Activated CD4-positive, alpha-beta T cell treated with anti-CD3 and anti-CD28 coated beads for 1 hour (primary cell): Measurements from ENCODE around the gene GALNT18.

Experiments used
- DNase-seq: peaks from one replicate; pipeline ENCODE4 v3.0.0-alpha.2; 2020

Gene GALNT18

GRCh38 chr11:11584530-11584810 lies 37.3 kb downstream of the GALNT18 start:
- no peak for DNase-seq

- no peak for DNase-seq
These were observed 37.8 kb downstream of the GALNT18 start for GRCh38 chr11:11583801-11584529.

GRCh38 chr11:11582011-11582701 lies 39.6 kb downstream of the GALNT18 start:
- DNase-seq, result no peak

GRCh38 chr11:11581481-11581880 lies 40.3 kb downstream of the GALNT18 start:
- DNase-seq, result no peak

- no peak for DNase-seq
These were observed 40.9 kb downstream of the GALNT18 start for GRCh38 chr11:11580841-11581411.

- DNase-seq, result no peak
These were observed 41.8 kb downstream of the GALNT18 start for GRCh38 chr11:11580012-11580411.

GRCh38 chr11:11579012-11579988 lies 42.5 kb downstream of the GALNT18 start:
- DNase-seq, result no peak

DNA sequence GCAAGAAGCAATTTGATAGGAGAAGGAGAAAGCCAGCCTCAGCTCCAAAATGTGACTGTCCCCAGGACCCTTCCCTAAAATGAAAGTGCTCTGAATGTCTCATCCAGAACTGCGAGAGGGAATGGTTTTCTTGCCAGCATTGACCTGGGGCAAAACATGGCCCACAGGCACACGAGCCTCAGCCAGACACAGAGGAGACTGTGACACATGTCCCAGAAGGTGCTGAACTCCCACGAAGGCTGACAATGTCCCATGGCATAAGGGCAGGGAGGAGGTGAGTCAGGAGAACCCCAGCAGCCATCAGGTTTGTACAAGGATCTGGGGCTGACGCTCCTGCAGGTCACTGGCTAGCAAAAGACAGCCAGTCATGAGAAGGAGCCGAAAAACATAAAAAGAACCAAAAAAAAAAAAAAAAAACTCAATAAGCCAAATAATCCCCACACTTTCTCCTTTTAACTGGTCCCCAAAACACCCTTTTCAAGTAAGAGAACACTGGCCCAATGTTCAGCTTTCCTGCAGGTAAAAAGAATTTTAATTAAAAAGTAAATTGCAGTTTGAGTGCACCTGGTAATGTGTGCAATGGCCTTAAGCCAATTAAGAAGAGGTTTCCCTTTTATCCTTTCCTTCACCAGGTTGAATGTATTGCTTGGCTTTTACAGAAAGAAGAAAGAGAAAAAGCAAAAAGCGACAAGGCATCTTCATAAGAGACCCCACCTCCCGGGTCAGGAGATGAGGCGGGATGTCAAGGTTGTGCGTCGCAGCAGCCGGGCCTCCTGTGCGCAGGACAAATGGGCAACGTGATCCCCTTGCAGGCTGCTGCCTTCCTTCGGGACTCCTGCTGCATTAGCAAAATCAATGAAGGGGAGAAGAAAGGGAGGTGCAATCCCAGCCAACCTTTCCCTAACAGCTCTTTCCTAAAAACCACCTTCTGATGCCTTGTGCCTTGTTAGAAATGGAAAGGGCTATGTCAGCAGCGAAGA lies 43.6 kb downstream of the GALNT18 start:
- DNase-seq, result no peak

DNA sequence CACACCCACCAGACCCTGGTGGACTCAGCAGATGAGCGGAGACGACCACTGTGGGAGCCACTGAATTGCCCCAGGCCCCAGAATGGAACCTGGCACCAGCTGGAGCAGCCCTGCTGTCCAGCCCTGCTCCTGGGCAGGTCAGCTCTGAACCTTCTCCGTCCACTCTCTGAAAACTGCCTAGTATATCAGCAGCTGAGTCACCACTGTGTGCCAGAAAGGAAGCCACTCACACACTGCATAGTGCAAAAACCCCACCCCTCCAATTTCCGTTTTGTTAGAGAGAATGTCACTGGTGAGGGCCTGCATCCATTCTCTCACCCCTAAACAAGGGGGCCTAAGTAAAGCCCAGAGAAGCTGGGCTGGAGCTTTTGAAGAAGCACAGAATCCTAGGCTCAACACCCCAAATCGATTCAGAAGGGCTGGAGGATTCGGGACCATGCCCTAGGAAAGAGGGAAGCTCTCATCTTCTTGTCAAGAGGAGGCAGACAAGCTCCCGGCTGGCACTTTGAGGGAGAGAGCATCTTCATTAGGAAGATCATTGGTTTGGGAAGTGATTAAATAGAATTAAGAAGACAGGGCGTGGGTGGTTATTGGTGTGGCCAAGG lies 44.5 kb downstream of the GALNT18 start:
- DNase-seq, result no peak

- DNase-seq, result no peak
These were observed 47.2 kb downstream of the GALNT18 start for GRCh38 chr11:11574373-11575287.

- DNase-seq, result no peak
These were observed 49.4 kb downstream of the GALNT18 start for GRCh38 chr11:11572386-11572785.

- no peak for DNase-seq
These were observed 49.9 kb downstream of the GALNT18 start for GRCh38 chr11:11571893-11572292.

DNA sequence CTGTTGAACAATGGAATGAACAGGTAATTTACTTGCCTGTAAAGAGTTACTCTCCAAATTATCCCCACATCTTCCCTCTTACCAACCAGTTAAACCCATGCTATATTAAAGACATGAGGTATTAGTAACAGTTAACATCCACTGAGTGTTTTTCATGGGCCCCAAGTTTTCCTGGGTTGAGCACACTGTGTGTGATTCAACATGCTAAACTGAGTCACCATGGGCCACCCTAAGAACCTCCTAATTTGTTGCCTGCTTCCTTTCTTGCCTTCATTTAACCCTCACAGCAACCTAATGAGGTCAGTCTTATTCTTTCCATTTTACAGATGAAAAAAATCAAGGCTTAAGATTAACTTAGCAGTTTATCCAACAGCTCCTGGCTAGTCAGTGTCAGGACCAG lies 51.0 kb downstream of the GALNT18 start:
- DNase-seq, result no peak

DNA sequence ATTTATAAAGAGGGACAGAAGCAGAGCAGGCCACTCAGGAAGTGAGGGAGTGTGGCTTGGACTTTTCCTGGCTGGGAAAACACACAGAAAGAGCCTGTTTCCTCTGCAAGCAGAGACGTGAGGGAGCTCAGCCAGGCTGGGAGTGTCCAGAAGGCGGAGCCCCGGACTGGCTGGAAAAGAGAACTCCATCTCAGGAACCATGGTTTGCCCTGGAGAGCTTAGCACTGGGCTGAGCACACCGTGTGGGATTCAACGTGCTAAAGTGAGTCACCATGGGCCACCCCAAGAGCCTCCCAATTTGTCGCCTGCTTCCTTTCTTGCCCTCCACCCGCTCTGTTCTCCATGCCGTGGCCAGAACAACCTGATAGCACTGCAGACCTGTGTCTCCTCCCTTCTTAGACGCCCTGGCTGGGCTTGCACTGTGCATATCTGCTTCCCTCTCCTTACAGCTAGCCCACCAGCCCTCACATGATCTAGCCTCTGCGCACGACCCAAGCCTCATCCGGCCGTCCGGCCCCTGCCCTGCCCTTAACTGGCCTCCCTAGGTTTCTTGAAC lies 51.8 kb downstream of the GALNT18 start:
- DNase-seq, result no peak

GRCh38 chr11:11568651-11569229 lies 53.1 kb downstream of the GALNT18 start:
- DNase-seq, result no peak

- no peak for DNase-seq
These were observed 53.7 kb downstream of the GALNT18 start for GRCh38 chr11:11567936-11568650.

- DNase-seq, result no peak
These were observed 56.2 kb downstream of the GALNT18 start for GRCh38 chr11:11565636-11566035.

GRCh38 chr11:11563200-11563975 lies 58.4 kb downstream of the GALNT18 start:
- no peak for DNase-seq
